Effector memory CD4-positive, alpha-beta T cell (primary cell): ENCODE data around the gene SENP1.

Experiments
- DNase-seq, 3 donors: peaks; one replicate each; pipeline ENCODE4 v3.0.0-alpha.2; 2020
- H3K27ac ChIP-seq: 2 replicates; pipeline ENCODE4 v1.7.0; 2013; ENCODE audit warnings: mild to moderate bottlenecking, low read length, moderate library complexity; ENCODE audit not compliant: insufficient read depth, poor library complexity, severe bottlenecking
- H3K27me3 ChIP-seq: replicated peaks from 2 replicates; pipeline ENCODE4 v1.7.0; 2013; ENCODE audit warnings: mild to moderate bottlenecking, low read length; ENCODE audit not compliant: insufficient read depth, control insufficient read depth, poor library complexity, severe bottlenecking
- H3K36me3 ChIP-seq: 2 replicates; pipeline ENCODE4 v1.7.0; 2013; ENCODE audit warnings: mild to moderate bottlenecking, low read length, moderate library complexity; ENCODE audit not compliant: control insufficient read depth, insufficient read depth
- H3K4me1 ChIP-seq: 2 replicates; pipeline ENCODE4 v1.7.0; 2013; ENCODE audit warnings: low read length, mild to moderate bottlenecking; ENCODE audit not compliant: control insufficient read depth, insufficient read depth, poor library complexity, severe bottlenecking
- H3K4me3 ChIP-seq: 2 replicates; pipeline ENCODE4 v1.7.0; 2013; ENCODE audit warnings: low read length, low read depth, mild to moderate bottlenecking; ENCODE audit not compliant: insufficient read depth, poor library complexity, severe bottlenecking
- H3K9me3 ChIP-seq: 2 replicates; pipeline ENCODE4 v1.7.0; 2013; ENCODE audit warnings: mild to moderate bottlenecking, low read length, moderate library complexity; ENCODE audit not compliant: control insufficient read depth

The SENP1 gene

DNA sequence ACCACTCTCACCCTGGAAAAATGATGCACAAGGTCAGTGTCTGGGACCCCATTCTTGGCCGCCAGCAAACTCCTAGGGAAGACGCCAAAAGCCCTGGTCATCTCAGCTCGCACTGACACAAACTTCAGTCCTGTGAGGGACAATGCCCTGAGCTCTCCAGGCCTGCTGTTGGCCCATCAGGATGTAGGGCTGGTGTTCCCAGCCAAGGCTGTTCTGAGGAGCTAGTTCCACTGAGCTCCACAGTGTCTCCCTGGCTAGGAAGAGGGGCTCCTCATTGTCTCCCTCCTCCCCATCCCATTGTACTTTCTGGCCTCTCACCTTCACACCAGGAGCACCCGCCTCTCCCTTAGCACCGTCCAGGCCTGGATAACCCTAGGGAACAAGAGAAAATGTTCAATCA, 112.4 kb downstream of the SENP1 start:
- no peak overlapping the region for H3K27ac ChIP-seq
- H3K27me3 ChIP-seq, result no peaks in the 10 kb centered on the region
- DNase-seq, result no peak
- H3K36me3 ChIP-seq, result no peaks in the 10 kb centered on the region
- H3K4me3 ChIP-seq, result no peak overlapping the region
- H3K4me1 ChIP-seq, result peaks cover 16% of the 10 kb centered on the region
- no peaks in the 10 kb centered on the region for H3K9me3 ChIP-seq
